NCI-H1105 (cell line): Measurements from ENCODE around the gene RPSA.
"Not testable (repeated sequence)": the region's sequence is repeated elsewhere in the genome, so short reads cannot be mapped to it uniquely, and the experiment has no call there.

Experiments used
- DNase-seq: peaks from one replicate; lab custom pipeline; 2025; lab: John Stamatoyannopoulos, UW

The RPSA gene

GRCh38 chr3:39456159-39456558, 49.6 kb downstream of the RPSA start:
- DNase-seq = no peak

- DNase-seq = no peak
Observed at GRCh38 chr3:39457361-39457760, 50.8 kb downstream of the RPSA start.

GRCh38 chr3:39458579-39458978, 52.1 kb downstream of the RPSA start:
- DNase-seq = not testable (repeated sequence)

GRCh38 chr3:39460677-39461076, 54.2 kb downstream of the RPSA start:
- no peak for DNase-seq
